ENCODE measurements around the gene NOX5.

The NOX5 gene

GRCh38 chr15:68992696-68993095 is 21.8 kb upstream of the NOX5 start:
- DNase-seq: no peak

GRCh38 chr15:68993276-68993675 is 21.2 kb upstream of the NOX5 start:
- no peak for DNase-seq

- no peak for DNase-seq
These were observed 20.3 kb upstream of the NOX5 start for GRCh38 chr15:68994149-68994548.

GRCh38 chr15:68994981-68995761 is 19.3 kb upstream of the NOX5 start:
- DNase-seq: no peak

- DNase-seq: no peak
These were observed 17.4 kb upstream of the NOX5 start for GRCh38 chr15:68997050-68997449.

- DNase-seq: no peak
These were observed 16.3 kb upstream of the NOX5 start for GRCh38 chr15:68997930-68998777.

- DNase-seq: no peak
These were observed 15.4 kb upstream of the NOX5 start for GRCh38 chr15:68999091-68999490.

- DNase-seq: no peak
These were observed 14.4 kb upstream of the NOX5 start for GRCh38 chr15:69000091-69000490.

GRCh38 chr15:69000725-69001503 is 13.6 kb upstream of the NOX5 start:
- DNase-seq: no peak

- no peak for DNase-seq
These were observed 11.7 kb upstream of the NOX5 start for GRCh38 chr15:69002783-69003182.

- DNase-seq: no peak
These were observed 10.5 kb upstream of the NOX5 start for GRCh38 chr15:69004011-69004410.

- DNase-seq: no peak
These were observed 6.4 kb upstream of the NOX5 start for GRCh38 chr15:69008056-69008455.

- no peak for DNase-seq
These were observed 5.2 kb upstream of the NOX5 start for GRCh38 chr15:69009341-69009740.

GRCh38 chr15:69011641-69012040 is 2.9 kb upstream of the NOX5 start:
- DNase-seq: no peak

GRCh38 chr15:69012761-69013364 is 1.6 kb upstream of the NOX5 start:
- no peak for DNase-seq

- no peak for DNase-seq
These were observed 629 bp upstream of the NOX5 start for GRCh38 chr15:69013726-69014406.

GRCh38 chr15:69015591-69015990 is 1.1 kb downstream of the NOX5 start:
- DNase-seq: no peak

GRCh38 chr15:69016021-69016595 is 1.6 kb downstream of the NOX5 start:
- DNase-seq: no peak

GRCh38 chr15:69017978-69018377 is 3.5 kb downstream of the NOX5 start:
- no peak for DNase-seq

- no peak for DNase-seq
These were observed 4.5 kb downstream of the NOX5 start for GRCh38 chr15:69018951-69019350.

- no peak for DNase-seq
These were observed 7.4 kb downstream of the NOX5 start for GRCh38 chr15:69021895-69022294.

- no peak for DNase-seq
These were observed 10.8 kb downstream of the NOX5 start for GRCh38 chr15:69025320-69025719.
